Right cardiac atrium (tissue), 5 donors: ENCODE results near the gene UFSP1. TPM values are rescaled to one million over a fixed set of nuclear protein-coding genes. Genes with fewer than 3 reads are reported as not detected.

Experiments
- ATAC-seq, 2 donors: fragments of 200-7000 bp; cut with Tn5 transposase; one replicate each; pipeline versions ENCODE4 v1.8.0 to v1.9.1; 2020; ENCODE audit warnings: moderate library complexity in 2 of 2, mild to moderate bottlenecking in 1 of 2
- DNase-seq, 3 donors: peaks; one replicate each; pipeline ENCODE4 v3.0.0-alpha.2; 2020
- H3K27ac ChIP-seq: one replicate; pipeline ENCODE4 v1.5.1; 2013; ENCODE audit warnings: mild to moderate bottlenecking, low read length, control low read depth, moderate library complexity
- H3K27me3 ChIP-seq: one replicate; pipeline ENCODE4 v1.6.1; 2013; ENCODE audit not compliant: control insufficient read depth, insufficient read depth
- H3K4me1 ChIP-seq: one replicate; pipeline ENCODE4 v1.6.1; 2013; ENCODE audit warnings: low read length; ENCODE audit not compliant: control insufficient read depth, insufficient read depth
- H3K4me3 ChIP-seq: one replicate; pipeline ENCODE4 v1.5.1; 2013; ENCODE audit warnings: low read length, control low read depth
- H3K9me3 ChIP-seq: one replicate; pipeline ENCODE4 v1.6.1; 2013; ENCODE audit warnings: low read length; ENCODE audit not compliant: control insufficient read depth
- WGBS: extraction: QIAGEN DNeasy Blood & Tissue Kit; methylation state at CpG from one replicate; pipeline ENCODE4 v1.1.7; 2013; 5-methylcytosine and 5-hydroxymethylcytosine counted together
- intact Hi-C, 4 donors: fragments of 100-400 bp; cut with DNase I; formaldehyde crosslinking; loops; one replicate each; pipeline versions ENCODE4 v1.11.0 to v1.14.0; 2022 to 2023
- polyA plus RNA-seq: library from polyadenylated mRNA; stranded (reverse); fragments of 200-250 nt; gene quantifications from one replicate; pipeline ENCODE4 v1.2.3, GENCODE V29; 2013
- total RNA-seq, 4 donors: library from RNA; stranded (reverse); fragmentation: NEBNext Ultra II Directional; extraction: Animal tissue kit (Norgen Biotek cat#: 25700); gene quantifications; one replicate each; pipeline ENCODE4 v1.2.1, GENCODE V29; 2021
- donor health status: healthy with polysubstance abuse.
- donor health status: DM: no; HTN: yes; CAD: no.
- donor health status: DM: no; HTN: no; CAD: no.
- donor health status: DM: no; HTN: yes; CAD: no; lungs with severe emphysema.
- donor health status: DM: yes; HTN: yes; CAD: no.

UFSP1 gene
- total and polyA plus RNA-seq, 5 donors: 2.5 to 3.6 (median 3.2) TPM

- Histone ChIP-seq H3K27me3 (no peaks in the 10 kb centered on the region), H3K4me1 (no peaks in the 10 kb centered on the region), H3K4me3 (no peak overlapping the region), H3K27ac (no peak overlapping the region), H3K9me3 (no peaks in the 10 kb centered on the region)
- DNase-seq (peak in 1 of 3 donors; percentile 25), ATAC-seq (no peak)
- WGBS: 93% methylated on average over 7 of the region's 7 CpGs
- intact Hi-C loops: no loop called here
These were observed 8.9 kb downstream of the UFSP1 start for GRCh38 chr7:100880645-100881044.

- DNase-seq: peak in 1 of 3 donors; percentile 76
- WGBS: 74% methylated on average over 11 of the region's 11 CpGs
- intact Hi-C loops: no loop called here
- peak overlapping the region; percentile 13 for H3K27ac ChIP-seq
- no peak overlapping the region for H3K4me3 ChIP-seq
- ATAC-seq: peak; percentile 33 to 42
- no peaks in the 10 kb centered on the region for H3K4me1 ChIP-seq
- H3K9me3 ChIP-seq: no peaks in the 10 kb centered on the region
- H3K27me3 ChIP-seq: no peaks in the 10 kb centered on the region
These were observed 9.7 kb downstream of the UFSP1 start for GRCh38 chr7:100879685-100880261.

GRCh38 chr7:100878685-100879084, 10.8 kb downstream of the UFSP1 start:
- intact Hi-C loops: no loop called here
- no peaks in the 10 kb centered on the region for H3K27me3 ChIP-seq
- no peak overlapping the region for H3K4me3 ChIP-seq
- DNase-seq (no peak), ATAC-seq (no peak)
- H3K27ac ChIP-seq: no peak overlapping the region
- WGBS: 78% methylated on average over 6 of the region's 6 CpGs
- no peaks in the 10 kb centered on the region for H3K9me3 ChIP-seq
- no peaks in the 10 kb centered on the region for H3K4me1 ChIP-seq

GRCh38 chr7:100878013-100878412, 11.5 kb downstream of the UFSP1 start:
- Histone ChIP-seq H3K27ac (no peak overlapping the region), H3K27me3 (no peaks in the 10 kb centered on the region), H3K4me1 (no peaks in the 10 kb centered on the region), H3K9me3 (no peaks in the 10 kb centered on the region), H3K4me3 (no peak overlapping the region)
- ATAC-seq: no peak
- 85% methylated on average over 7 of the region's 7 CpGs for WGBS
- DNase-seq: peak in 1 of 3 donors; percentile 7
- intact Hi-C loops: no loop called here

- no peaks in the 10 kb centered on the region for H3K27me3 ChIP-seq
- peak; percentile 49 to 63 for ATAC-seq
- H3K4me3 ChIP-seq: peak overlapping the region; percentile 90
- H3K9me3 ChIP-seq: no peaks in the 10 kb centered on the region
- WGBS: under 1% methylated on average over 39 of the region's 39 CpGs
- DNase-seq: no peak
- peak overlapping the region; percentile 82 for H3K27ac ChIP-seq
- intact Hi-C loops: no loop called here
- H3K4me1 ChIP-seq: no peaks in the 10 kb centered on the region
These were observed 14.2 kb downstream of the UFSP1 start for GRCh38 chr7:100875356-100875751.

- peak; percentile 96 for ATAC-seq
- Histone ChIP-seq H3K27me3 (no peaks in the 10 kb centered on the region), H3K9me3 (no peaks in the 10 kb centered on the region), H3K27ac (peak within 1 kb of the TSS; percentile 99), H3K4me1 (no peaks in the 10 kb centered on the region), H3K4me3 (peak within 1 kb of the TSS; percentile 90)
- DNase-seq: peak; percentile 98 to 99 (median 99)
- intact Hi-C loops: no loop called here
- WGBS: 1% methylated on average over 79 of the region's 79 CpGs
These were observed 14.7 kb downstream of the UFSP1 start, which contains the start of gene SRRT for GRCh38 chr7:100874577-100875355. Gene SRRT, plus strand, starts transcription at chr7:100875103. Its CDS starts 488 bp downstream, at chr7:100875591.

GRCh38 chr7:100874300-100874576, 15.3 kb downstream of the UFSP1 start:
- Histone ChIP-seq H3K27me3 (no peaks in the 10 kb centered on the region), H3K4me1 (no peaks in the 10 kb centered on the region), H3K9me3 (no peaks in the 10 kb centered on the region), H3K27ac (peak overlapping the region; percentile 99), H3K4me3 (peak overlapping the region; percentile 90)
- DNase-seq (peak in 2 of 3 donors; percentile 39 to 56), ATAC-seq (peak in 1 of 2 donors; percentile 1)
- intact Hi-C loops: no loop called here
- WGBS: 54% methylated on average over 8 of the region's 8 CpGs

GRCh38 chr7:100873599-100874299, 15.8 kb downstream of the UFSP1 start:
- H3K27me3 ChIP-seq: no peaks in the 10 kb centered on the region
- 86% methylated on average over 10 of the region's 10 CpGs for WGBS
- peak overlapping the region; percentile 90 for H3K4me3 ChIP-seq
- H3K27ac ChIP-seq: peak overlapping the region; percentile 99
- ATAC-seq: no peak
- DNase-seq: peak in 1 of 3 donors; percentile 50
- intact Hi-C loops: no loop called here
- no peaks in the 10 kb centered on the region for H3K9me3 ChIP-seq
- no peaks in the 10 kb centered on the region for H3K4me1 ChIP-seq

- DNase-seq (peak in 2 of 3 donors; percentile 74 to 76), ATAC-seq (peak; percentile 1 to 2)
- intact Hi-C loops: no loop called here
- 15% methylated on average over 27 of the region's 27 CpGs for WGBS
- peak overlapping the region; percentile 89 for H3K4me3 ChIP-seq
- H3K4me1 ChIP-seq: no peaks in the 10 kb centered on the region
- no peaks in the 10 kb centered on the region for H3K9me3 ChIP-seq
- H3K27me3 ChIP-seq: no peaks in the 10 kb centered on the region
- peak overlapping the region; percentile 85 for H3K27ac ChIP-seq
These were observed 21.6 kb downstream of the UFSP1 start for GRCh38 chr7:100867776-100868485.

GRCh38 chr7:100867040-100867775, 22.3 kb downstream of the UFSP1 start, which contains the start of gene TRIP6:
Gene TRIP6, plus strand, starts transcription at chr7:100867387. Its CDS starts 111 bp downstream, at chr7:100867498.
- WGBS: under 1% methylated on average over 42 of the region's 42 CpGs
- Histone ChIP-seq H3K4me1 (no peaks in the 10 kb centered on the region), H3K27ac (peak within 1 kb of the TSS; percentile 85), H3K27me3 (no peaks in the 10 kb centered on the region), H3K4me3 (peak within 1 kb of the TSS; percentile 89), H3K9me3 (no peaks in the 10 kb centered on the region)
- DNase-seq: peak; percentile 94 to 97 (median 96)
- intact Hi-C loops: no loop called here
- ATAC-seq: peak; percentile 79
